HG02885 (cell line): ENCODE results near the gene CCDC60.

Experiments
- ATAC-seq: cut with Tn5 transposase; IDR thresholded peaks from one replicate; pipeline ENCODE4 v1.9.1; 2021; ENCODE audit warnings: mild to moderate bottlenecking; ENCODE audit not compliant: unreplicated experiment, poor library complexity

Gene CCDC60, protein sequence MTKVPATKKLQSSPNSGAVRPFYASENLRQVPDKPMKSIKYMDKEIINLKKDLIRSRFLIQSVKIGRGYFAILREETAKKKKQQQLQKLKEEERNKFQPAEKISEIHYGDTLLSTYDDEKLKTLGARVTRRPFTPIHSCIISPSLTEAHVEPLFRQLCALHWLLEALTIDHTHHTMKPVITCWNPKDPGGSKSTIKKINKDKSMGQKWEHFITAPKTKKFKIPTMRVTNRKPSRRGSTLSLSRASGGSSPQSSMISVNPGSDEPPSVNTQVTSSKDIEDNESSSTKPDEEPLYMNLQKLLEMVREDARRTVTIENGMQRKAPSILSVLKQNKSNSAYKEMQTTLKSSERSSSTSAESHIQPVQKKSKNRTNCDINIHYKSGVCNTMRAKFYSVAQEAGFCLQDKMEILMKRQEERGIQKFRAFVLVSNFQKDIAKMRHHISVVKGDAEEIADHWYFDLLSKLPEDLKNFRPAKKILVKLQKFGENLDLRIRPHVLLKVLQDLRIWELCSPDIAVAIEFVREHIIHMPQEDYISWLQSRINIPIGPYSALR

DNA sequence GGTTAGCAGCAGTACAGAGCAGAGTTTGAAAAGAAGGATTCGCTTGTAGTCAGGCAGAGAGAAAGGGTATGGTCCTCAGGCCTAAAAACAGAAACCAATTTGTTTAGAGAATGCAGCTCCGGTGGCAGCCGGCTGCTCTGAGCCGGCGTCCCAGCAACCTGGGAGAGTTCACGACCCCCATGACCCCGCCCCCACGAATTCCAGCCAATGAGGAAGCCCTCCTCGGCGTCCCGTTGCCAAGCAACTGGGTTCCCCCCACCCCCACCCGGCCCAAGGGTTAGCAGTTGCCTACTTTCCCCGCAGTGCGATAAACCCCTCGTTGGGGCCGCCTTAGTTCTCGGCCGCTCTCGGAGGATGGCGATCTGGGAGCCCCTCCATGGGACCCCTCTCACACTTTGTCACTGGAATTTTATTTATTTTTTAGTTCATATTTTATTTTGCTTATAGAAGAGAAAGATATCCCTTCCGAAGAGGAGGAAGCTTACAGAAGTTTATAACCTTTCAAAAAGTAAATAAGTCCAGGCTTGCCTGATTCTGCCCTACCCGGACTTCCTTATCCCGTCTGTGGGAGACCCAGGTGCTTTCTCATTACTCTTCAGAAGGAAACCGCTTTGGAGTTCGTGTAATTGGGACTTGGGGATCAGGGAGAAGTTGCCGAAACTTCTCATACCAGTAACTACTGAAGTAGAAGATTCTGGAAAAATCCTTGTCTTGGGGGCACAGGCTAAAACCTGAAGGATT, at the start of gene CCDC60:
Gene CCDC60, plus strand, starts transcription at position 300 of the 741 bp plus-strand sequence. CDS start 448 bp downstream, outside the sequence.
- ATAC-seq, result no peak

DNA sequence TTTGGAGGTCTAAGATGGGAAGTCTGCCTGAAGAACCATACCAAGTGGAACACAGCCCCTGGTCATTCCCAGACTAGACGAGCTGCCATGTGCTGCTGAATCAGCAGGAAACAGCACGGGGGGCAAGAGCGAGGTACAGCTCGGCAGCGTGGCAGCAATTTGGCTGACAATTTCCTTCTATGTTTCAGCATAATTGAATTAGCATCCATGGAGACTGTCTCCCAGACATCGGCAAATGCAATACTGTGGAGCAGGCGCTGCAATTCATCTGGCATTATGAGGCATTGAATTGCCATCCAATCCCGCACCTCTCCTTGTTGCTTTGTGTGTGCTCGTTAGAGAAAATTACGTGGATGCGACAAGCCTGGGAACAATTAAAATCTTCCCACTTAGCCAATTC, 46.0 kb upstream of the CCDC60 start:
- ATAC-seq, result no peak

DNA sequence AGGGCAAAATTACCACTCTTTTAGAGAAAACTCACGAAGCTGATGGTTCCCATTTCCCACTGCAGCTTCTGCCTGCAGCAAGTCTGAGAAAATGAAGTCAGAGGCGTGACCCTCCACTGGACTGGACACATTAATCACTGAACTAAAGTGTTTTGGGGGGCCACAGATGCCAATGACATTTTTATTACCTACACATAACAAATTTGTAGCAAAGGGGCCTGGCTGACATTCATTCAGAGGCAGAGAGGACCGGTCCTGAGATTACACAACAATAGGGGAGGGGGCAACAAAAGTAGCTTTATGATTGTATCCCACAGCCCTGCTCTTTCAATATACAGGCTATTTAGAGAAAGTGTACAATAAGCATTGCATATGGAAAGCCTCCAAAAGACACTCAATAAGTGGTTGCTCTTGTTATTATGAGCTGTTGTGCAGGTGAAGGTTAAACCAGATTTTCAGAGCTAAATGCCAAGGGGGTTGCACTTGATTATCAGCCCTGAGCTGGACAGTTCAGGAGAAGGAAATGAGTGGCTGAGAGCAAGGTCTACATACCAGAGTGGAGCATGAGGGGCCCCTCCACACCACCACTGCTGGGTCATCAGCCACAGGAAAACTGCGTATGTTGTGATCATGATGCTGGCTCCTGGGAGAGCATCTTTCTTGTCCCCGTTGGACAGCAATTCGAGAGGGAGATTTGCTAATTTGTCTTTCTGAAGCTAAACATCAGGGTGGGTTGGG, 41.5 kb upstream of the CCDC60 start:
- ATAC-seq, result no peak

DNA sequence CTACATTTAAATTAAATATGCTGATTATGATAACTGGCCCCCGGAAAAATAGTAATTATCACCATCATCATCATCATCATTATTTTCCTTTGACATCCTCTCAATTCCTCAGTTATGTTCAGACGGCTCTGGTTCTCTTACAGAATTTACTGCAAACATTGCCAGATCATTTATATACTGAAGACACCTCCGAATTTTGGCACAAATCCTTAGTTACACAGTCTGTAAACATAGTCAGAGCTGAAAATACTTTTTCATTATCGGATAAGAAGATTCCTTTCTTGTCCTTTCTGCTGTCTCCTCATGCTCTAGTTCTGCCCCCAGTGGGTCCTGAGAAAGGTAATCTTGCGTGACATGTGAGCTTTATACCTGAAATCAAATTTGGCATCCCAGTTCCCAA, 40.3 kb upstream of the CCDC60 start:
- ATAC-seq, result no peak

DNA sequence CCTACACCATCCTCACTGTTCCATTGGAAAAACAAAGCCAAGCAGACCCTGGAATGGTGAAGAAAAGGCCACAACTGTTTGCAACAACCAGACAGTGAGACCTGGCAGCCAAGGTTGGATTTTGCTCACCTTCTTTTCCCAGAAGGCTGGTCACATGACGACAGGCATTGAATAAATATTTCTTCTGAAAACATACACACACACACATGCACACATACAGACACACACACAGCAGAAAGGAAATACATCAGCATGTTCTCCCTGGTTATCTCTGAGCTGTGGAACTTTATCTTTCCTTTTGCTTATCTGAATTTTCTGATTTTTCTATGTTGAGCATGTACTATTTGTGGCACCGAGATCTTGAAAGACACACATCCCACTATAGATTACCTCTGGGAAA, 38.0 kb upstream of the CCDC60 start:
- ATAC-seq, result no peak

DNA sequence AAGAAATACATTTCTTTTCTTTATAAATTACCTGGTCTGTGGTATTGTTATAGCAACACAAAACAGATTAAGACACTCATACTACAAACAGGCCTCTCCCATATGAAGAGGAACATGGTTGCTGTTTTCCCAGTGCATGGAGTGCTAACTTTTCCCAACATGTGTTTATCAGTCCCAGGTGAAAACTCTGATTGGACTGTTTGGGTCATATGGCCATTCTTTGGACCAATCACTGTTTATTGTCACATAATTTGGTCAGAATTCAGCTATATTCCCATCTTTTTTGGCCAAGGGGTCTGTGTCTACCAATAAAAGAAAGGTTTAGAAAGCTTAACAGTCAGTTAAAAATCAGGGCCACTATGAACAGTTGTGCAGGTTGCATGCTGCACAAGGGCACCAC, 35.4 kb upstream of the CCDC60 start:
- ATAC-seq, result no peak

DNA sequence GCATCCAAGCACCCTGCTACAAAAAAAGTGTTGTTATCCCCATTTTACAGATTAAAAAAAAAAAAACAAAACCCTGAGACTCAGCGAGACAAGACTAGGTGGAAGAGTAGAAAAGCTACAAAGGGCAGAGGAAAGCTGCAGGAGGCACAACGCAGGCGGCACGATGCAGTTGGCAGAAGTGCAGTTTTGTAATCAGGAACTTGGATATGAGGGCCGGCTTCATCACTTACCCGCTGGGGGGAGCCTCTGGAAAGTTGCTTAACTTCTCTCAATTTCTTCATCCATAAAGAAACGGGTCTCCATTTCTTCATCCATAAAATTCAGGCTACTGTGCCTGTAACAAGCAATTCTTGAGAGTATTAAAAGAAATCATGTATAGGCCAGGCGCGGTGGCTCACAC, 33.1 kb upstream of the CCDC60 start:
- no peak for ATAC-seq

DNA sequence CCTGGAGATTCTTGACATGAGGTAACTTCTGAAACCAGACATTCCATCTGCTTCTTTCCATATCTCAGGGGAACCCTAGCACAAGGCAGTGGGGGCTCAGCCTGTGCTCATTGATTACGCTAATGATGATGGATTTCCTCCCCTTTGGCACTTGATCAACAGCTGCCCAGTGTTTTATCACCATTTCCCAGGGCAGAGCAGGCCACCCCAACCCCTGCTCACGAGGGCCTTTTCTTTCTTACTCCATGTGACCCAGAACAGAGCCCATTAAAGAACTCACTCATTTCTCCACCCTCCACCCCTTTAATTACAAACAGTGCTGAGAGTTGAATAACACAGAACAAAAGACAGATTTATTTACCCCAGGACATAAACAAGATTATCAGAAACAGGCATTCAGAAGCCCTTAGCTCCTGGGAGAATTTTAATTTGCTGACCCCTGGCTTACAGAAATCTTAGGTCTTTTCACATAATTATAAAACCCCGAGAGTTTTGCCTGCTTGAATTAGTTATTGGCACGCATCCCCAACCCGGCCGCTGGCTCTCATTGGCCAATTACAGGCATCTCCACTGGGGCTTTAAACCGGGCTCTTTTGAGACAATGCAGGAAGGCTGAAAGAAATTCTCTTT, 32.0 kb upstream of the CCDC60 start:
- ATAC-seq, result no peak

DNA sequence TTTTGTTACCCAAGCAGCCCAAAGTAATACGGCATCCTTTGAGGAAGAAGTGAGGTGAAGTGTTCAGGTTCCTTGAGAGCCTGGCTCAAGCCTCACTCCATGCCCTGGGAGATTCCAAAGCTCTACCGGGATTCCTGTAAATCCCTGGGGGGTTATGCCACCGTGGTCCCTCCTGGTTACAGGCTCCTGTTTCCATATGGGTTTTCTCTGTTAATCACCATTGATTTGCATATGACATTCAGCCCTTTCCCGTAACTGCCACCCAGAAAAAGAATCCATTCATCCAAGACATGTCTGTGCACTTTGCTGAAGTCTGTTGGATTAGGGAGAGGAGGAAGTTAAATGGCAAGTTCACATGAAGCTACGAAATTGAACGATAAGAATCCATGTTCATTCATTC, 27.9 kb upstream of the CCDC60 start:
- ATAC-seq, result no peak

DNA sequence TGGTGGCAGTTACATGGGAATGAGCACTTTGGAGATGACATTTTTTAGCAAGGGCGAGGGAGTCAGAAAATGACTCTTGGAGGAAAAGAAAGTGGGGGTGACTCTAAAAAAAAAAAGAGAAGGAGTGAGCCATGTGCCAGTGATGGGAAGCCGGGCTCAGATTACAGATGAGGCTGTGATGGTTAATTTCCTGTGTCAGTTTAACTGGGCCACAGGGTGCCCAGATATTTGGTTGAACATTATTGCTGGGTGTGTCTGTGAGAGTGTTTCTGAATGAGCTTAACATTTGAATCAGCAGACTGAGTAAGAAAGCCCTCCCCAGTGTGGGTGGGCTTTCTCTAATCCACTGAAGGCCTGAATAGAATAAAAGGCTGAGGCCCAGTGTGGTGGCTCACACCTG, 26.8 kb upstream of the CCDC60 start:
- no peak for ATAC-seq

DNA sequence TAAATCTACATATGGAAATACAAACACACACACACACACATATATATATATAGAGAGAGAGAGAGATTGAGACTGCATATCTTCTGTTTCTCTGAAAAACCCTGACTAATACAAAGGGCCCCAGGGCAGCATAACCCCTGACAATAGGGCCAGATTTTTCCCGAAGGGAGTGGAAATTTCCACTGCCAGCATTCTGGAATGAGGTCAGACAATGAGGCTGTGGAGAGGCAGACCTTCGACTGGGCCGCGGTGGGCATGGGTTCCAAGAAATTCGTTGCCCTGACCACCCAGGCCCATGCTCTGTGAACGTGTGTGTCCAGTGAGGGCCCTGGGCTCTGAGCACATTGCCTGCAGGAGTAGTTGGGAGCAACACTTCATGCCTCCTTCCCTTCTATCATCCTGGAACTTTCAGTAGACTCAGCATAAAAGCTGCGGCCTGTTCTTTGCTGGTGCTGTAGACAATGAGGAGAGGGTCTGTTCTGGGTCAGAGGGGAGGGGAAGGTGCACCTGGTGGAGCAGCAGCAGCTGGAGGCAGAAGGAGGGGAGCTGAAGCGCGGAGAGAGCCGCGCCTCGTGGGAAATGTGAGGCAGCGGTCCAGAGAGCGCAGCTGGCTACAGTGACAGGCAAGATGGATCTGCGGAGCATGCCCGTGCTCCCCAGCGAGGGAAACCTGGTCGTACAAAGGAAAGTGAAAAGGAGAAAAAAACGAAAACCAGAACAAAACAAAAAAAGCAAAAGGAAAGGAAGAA, 25.6 kb upstream of the CCDC60 start:
- no peak for ATAC-seq

DNA sequence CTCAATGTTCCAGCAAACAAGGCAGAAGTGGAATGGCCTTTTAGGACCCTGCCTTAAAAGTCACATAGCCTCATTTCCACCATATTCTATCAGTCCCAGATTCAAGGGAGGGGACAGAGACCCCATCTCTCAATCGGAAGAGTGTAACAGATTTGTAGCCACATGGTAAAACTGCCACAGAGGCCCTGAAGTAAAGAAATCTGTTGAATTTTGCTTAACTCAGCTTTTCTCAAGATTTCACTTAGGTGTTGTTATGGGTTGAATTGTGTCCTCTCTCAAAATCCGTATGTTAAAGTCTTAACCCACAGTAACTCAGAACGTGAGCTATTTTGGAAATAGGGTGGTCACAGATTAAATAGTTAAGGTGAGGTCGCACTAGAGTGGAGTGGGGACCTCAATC, 22.7 kb upstream of the CCDC60 start:
- ATAC-seq, result no peak

DNA sequence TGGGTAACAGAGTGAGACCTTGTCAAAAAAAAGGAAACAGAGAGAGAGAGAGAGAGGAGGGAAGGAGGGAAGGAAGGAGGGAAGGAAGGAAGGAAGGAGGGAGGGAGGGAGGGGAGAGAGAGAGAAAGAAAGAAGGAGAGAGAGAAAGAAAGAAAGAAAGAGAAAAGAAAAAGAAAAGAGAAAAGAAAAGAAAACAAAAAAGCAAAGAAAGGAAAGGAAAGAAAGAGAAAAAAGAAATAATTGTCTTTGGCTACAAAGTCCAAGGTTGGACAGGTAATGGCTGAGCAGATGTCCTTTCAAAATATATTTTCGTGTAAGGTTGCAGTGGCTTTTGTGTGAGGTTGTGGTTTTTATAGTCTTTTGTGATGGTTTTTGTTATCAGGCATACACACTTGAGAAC, 21.6 kb upstream of the CCDC60 start:
- ATAC-seq, result no peak

DNA sequence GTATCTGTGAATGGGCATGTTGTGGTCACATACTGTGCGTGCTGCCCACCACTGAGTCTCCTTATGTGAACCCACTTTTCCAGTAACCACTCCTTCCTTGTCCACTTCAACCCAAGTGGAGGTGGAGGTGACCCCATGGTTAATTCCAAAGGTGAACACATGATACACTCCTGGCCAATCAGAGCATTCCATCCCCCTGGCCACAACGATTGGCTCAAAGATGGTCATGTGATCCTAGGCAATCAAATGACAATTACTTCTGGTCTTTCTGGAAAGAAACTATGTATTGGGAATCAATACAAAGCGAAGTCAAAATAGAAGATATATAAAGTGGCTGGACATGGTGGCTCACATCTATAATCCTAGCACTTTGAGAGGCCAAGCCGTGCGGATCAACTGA, 20.2 kb upstream of the CCDC60 start:
- no peak for ATAC-seq

DNA sequence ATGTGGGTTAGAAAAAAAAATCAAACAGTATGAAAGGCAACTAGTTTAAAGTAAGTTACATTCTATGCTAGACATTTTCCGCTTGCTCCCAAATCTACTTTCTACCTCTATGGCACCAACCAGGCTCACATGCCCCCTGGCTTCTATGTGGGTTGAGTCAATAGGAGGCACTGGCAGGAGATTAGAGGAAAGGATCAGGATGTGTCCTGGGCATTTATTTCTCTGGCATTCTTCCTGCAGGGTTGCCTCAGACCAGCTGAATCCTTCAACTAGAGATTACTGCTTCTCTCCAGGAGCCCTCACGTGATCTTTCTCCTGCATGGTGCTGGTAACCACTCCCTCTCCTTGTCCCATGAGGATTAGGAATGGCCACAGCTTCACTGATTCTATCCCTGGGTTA, 14.9 kb upstream of the CCDC60 start:
- ATAC-seq, result no peak

DNA sequence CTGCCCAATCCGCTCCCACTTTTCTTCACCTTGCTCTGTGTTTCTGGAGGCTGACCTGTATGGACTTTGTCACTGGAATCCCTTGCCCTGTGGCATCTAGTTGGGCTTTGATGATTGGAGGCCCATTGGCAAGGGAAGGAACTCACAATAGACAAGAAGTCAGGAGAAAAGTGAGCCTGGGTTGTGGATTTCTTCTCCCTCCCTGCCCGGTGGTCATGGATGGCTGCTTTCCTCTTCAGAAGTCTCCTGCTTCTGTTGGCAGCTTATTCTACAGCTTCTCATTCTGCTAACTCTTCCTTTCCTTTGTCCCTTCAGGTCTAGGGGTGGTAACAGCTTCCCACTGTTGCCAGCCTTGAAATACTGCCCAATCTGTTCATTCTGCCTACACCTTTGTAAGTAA, 13.9 kb upstream of the CCDC60 start:
- ATAC-seq, result no peak

DNA sequence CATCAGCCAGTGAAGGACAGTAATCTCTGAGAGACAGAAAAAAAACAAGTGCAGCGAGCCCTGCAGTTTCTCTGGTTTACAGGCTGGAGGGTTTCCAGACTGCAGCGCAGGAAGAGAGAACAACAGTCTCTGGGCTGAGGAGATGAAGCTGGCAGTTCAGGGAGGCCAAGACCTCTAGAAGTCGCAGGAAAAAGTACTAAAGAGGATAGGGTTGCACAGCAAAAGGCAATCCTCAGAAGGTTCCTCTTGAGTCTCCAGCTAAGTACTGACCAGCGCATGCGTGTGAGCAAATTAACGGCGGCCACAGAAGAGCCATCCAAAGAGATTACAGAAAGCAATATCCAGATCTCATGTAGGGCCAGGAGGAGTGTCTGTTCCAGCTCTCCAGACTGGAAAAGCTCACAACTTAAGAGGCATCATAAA, 12.2 kb upstream of the CCDC60 start:
- ATAC-seq, result no peak

DNA sequence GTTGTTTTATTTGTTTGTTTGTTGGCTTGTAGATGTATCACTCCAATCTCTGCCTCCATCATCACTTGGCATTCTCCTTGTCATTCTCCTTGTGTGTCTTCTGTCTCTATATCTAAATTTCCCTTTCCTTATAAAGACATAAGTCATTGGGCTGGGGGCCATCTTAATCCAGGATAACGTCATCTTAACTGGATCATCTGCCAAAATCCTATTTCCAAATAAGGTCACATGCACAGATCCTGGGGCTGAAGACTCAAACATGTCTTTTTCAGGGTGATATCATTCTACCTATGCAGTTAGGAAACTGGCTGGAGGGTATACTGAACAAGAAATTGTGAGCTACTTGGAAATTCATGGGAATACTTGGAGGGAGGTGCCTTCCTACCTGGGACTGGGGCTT, 8.7 kb upstream of the CCDC60 start:
- ATAC-seq, result no peak

DNA sequence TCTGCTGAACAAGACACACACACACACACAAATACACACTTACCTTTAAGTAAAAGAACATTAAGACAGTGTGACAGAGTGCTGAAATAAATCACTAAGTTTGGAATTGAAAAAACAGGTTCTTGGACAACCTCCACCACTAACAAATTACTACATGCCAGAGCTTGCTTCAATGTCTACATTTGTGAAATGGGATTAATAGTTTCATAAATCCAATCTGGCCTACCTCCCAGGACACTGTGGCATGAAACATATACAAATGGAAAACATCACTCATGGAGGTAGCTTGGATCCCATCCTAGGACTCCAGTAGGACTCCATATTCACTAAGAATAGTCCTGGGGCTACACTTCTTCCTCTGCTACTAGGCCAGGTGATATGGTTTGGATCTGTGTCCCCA, 8.2 kb upstream of the CCDC60 start:
- no peak for ATAC-seq

DNA sequence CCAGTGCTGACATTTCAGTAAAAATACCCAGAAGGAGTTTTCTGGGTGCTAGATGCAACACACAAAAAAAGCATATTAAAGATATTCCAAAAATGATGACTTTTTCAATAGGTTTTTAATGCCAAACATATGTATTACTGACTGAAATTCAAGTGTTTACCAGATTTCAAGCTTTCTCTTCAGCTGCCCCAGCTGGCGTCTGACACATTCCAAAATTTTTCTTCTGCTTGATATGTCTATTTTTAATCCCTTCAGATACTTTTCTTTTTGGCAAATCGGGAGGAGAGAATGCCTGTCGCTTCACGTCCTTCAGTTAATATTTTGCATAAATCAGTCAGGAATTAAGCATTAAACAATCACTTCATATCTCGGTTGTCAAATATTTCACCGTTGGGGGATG, 7.1 kb upstream of the CCDC60 start:
- ATAC-seq, result no peak
